Tibial nerve (tissue), 4 donors: ENCODE measurements around the gene RAB11FIP4. TPM values are rescaled to one million over a fixed set of nuclear protein-coding genes. Genes with fewer than 3 reads are reported as not detected.

Experiments
- DNase-seq, 2 donors: peaks; one replicate each; pipeline ENCODE4 v3.0.0-alpha.2; 2019; ENCODE audit warnings: low spot score in 2 of 2
- H3K27ac ChIP-seq, 4 donors: fragments of 200-600 bp; sonication (generic) in 3 of 4; one replicate each; pipeline ENCODE4 v1.5.1; 2017 to 2019; ENCODE audit warnings: mild to moderate bottlenecking in 1 of 4
- H3K27me3 ChIP-seq, 2 donors: fragments of 200-600 bp; sonication (generic) in 1 of 2; one replicate each; pipeline versions ENCODE4 v1.5.1 to v1.6.0; 2017 to 2019
- H3K36me3 ChIP-seq, 3 donors: fragments of 200-600 bp; sonication (generic); one replicate each; pipeline ENCODE4 v1.5.1; 2018 to 2019
- H3K4me1 ChIP-seq, 4 donors: fragments of 200-600 bp; sonication (generic) in 3 of 4; one replicate each; pipeline ENCODE4 v1.5.1; 2017 to 2019
- H3K4me3 ChIP-seq, 4 donors: fragments of 200-600 bp; sonication (generic) in 3 of 4; one replicate each; pipeline ENCODE4 v1.5.1; 2017 to 2019; ENCODE audit warnings: mild to moderate bottlenecking in 1 of 4, moderate library complexity in 1 of 4
- H3K9me3 ChIP-seq, 4 donors: fragments of 200-600 bp; sonication (generic) in 3 of 4; one replicate each; pipeline ENCODE4 v1.5.1; 2017 to 2019
- CTCF ChIP-seq, 5 experiments: fragments of 200-600 bp in 3 of 5; fragments of 450-650 bp in 2 of 5; sonication (generic) in 3 of 5; IDR thresholded peaks; one replicate each; pipeline ENCODE4 v1.5.1; 2016 to 2019; ENCODE audit warnings: antibody characterized with exemption in 5 of 5, mild to moderate bottlenecking in 3 of 5, moderate library complexity in 2 of 5
- EP300 ChIP-seq, 2 donors: sonication (generic); formaldehyde crosslinking; IDR thresholded peaks; one replicate each; pipeline ENCODE4 v1.6.1; 2017; ENCODE audit warnings: antibody characterized with exemption in 2 of 2, mild to moderate bottlenecking in 1 of 2
- POLR2A ChIP-seq, 2 donors: fragments of 450-650 bp; IDR thresholded peaks; one replicate each; pipeline ENCODE4 v1.6.1; 2017; ENCODE audit warnings: antibody characterized with exemption in 2 of 2, mild to moderate bottlenecking in 2 of 2, moderate library complexity in 2 of 2
- WGBS, 2 donors: methylation state at CpG; one replicate each; pipeline ENCODE4 v1.1.5; 2018; 5-methylcytosine and 5-hydroxymethylcytosine counted together
- total RNA-seq, 4 donors: library from RNA; depleted of rRNA; stranded (reverse); fragments of >200 nt; gene quantifications; one replicate each; pipeline ENCODE4 v1.1.0, GENCODE V29; 2016

RAB11FIP4 gene
- total RNA-seq, 4 donors from 2014 or later = 2.7 to 6.9 (median 4.1) TPM

GRCh38 chr17:31546650-31547049, 155.2 kb downstream of the RAB11FIP4 start:
- Histone ChIP-seq H3K27me3 (no peaks in the 10 kb centered on the region), H3K36me3 (no peaks in the 10 kb centered on the region), H3K4me3 (no peak overlapping the region), H3K4me1 (peaks cover 0 to 19% (median 2%) of the 10 kb centered on the region in 4 donors), H3K9me3 (no peaks in the 10 kb centered on the region), H3K27ac (no peak overlapping the region)
- DNase-seq = no peak
- TF ChIP-seq EP300 (IDR thresholded peaks at IDR 0.05) (no peak), CTCF (IDR thresholded peaks at IDR 0.05) (no peak), POLR2A (IDR thresholded peaks at IDR 0.05) (no peak)
- WGBS, 2 donors = 68 to 73% methylated on average over 4 of the region's 4 CpGs

DNA sequence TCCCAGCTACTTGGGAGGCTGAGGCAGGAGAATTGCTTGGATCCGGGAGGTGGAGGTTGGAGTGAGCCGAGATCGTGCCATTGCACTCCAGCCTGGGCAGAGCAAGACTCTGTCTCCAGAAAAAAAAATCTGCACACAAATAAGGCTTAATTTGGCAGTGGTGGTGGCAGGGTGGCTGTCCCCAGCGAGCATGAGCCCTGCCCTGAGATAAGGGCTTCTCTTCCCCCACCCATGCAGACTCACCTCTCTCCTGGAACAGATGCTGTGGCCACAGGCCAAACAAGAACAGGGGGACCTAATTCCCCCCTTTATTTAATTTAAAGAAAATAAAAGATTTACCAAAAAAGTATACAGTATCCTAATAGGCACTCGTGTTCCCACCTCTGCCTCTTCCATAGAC, 157.2 kb downstream of the RAB11FIP4 start:
- Histone ChIP-seq H3K4me1 (peaks cover 0 to 19% (median 2%) of the 10 kb centered on the region in 4 donors), H3K36me3 (no peaks in the 10 kb centered on the region), H3K27me3 (no peaks in the 10 kb centered on the region), H3K4me3 (peak overlapping the region in 3 of 4 donors; percentile 91 to 97 (median 93)), H3K9me3 (no peaks in the 10 kb centered on the region), H3K27ac (peak overlapping the region in 3 of 4 donors; percentile 85 to 97 (median 95))
- DNase-seq = no peak
- 51 to 54% methylated on average over 5 of the region's 5 CpGs for WGBS, 2 donors
- TF ChIP-seq POLR2A (IDR thresholded peaks at IDR 0.05) = no peak
- TF ChIP-seq EP300 (IDR thresholded peaks at IDR 0.05) = no peak
- no peak for TF ChIP-seq CTCF (IDR thresholded peaks at IDR 0.05)

- Histone ChIP-seq H3K4me3 (peak overlapping the region; percentile 77 to 97 (median 92)), H3K36me3 (no peaks in the 10 kb centered on the region), H3K27ac (peak overlapping the region; percentile 83 to 97 (median 90)), H3K27me3 (no peaks in the 10 kb centered on the region), H3K9me3 (no peaks in the 10 kb centered on the region), H3K4me1 (peaks cover 0 to 19% (median 2%) of the 10 kb centered on the region in 4 donors)
- no peak for DNase-seq
- WGBS, 2 donors = 2 to 3% methylated on average over 10 of the region's 18 CpGs
- no peak for TF ChIP-seq POLR2A (IDR thresholded peaks at IDR 0.05)
- TF ChIP-seq EP300 (IDR thresholded peaks at IDR 0.05) = no peak
- no peak for TF ChIP-seq CTCF (IDR thresholded peaks at IDR 0.05)
These were observed 157.6 kb downstream of the RAB11FIP4 start for GRCh38 chr17:31549121-31549524.

DNA sequence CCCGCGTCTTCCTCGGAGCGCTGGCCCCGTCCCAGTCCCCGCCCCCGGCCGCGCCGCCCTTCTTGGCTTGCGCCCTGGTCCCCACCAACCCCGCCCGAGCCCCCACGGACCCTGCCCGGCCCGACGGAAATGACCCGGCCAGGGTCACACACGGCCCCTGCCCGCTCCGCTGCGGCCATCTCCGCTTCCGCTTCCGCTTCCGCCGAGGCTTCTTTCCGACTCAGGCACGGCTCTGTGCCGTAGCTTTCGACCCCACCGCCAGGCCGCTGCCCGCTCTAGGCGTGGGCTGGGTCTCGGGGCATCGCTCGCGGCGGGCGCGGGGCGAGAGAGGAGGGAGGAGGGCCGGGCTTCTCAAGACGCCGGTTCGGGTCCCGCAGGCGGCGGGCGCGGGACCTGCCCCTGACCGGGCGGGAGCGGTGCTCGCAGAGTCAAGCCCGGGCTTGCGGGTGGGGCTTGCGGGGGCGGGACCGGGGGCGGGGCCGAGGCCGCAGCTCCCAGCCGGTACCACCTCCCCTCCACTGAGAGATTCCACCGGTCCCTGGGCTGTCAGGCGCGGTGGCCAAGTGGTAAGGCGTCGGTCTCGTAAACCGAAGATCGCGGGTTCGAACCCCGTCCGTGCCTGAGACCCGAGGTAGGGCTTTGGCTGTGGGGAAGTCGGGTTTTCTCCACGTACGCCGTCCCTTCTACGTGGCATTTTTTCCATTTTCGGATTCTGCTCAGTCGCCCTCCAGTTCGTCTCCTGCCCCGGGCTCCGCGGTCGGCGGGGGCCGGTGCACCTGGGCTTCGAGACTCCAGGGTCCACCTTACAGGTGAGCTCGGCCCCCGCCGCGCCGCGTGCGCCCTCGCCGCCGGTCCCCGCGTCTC, 158.3 kb downstream of the RAB11FIP4 start:
- peak overlapping the region; percentile 83 to 97 (median 90) for H3K27ac ChIP-seq
- TF ChIP-seq CTCF (IDR thresholded peaks at IDR 0.05) = peak in 1 of 5 experiments; percentile 16
- peak in 1 of 2 donors; percentile 80 for TF ChIP-seq EP300 (IDR thresholded peaks at IDR 0.05)
- peak in 1 of 2 donors; percentile 23 for TF ChIP-seq POLR2A (IDR thresholded peaks at IDR 0.05)
- H3K36me3 ChIP-seq = no peaks in the 10 kb centered on the region
- 0% methylated on average over 4 to 70 of the region's 105 CpGs for WGBS, 2 donors
- H3K4me3 ChIP-seq = peak overlapping the region; percentile 77 to 97 (median 92)
- no peaks in the 10 kb centered on the region for H3K27me3 ChIP-seq
- H3K9me3 ChIP-seq = no peaks in the 10 kb centered on the region
- H3K4me1 ChIP-seq = peaks cover 0 to 19% (median 2%) of the 10 kb centered on the region in 4 donors
- DNase-seq = peak; percentile 88 to 89
